Erythroblast (primary cell): ENCODE data around the gene PTGES2.

ENCODE experiments used
- GATA1 ChIP-seq: IDR thresholded peaks from 2 replicates; pipeline ENCODE4 v1.6.1; 2011; ENCODE audit warnings: low read depth, mild to moderate bottlenecking, control low read depth, low read length, moderate library complexity
- POLR2A ChIP-seq: IDR thresholded peaks from 2 replicates; pipeline ENCODE4 v1.6.1; 2011; ENCODE audit warnings: mild to moderate bottlenecking, low read length

GRCh38 chr9:128117613-128118471, 9.7 kb downstream of the PTGES2 start:
- TF ChIP-seq POLR2A: no peak
- TF ChIP-seq GATA1: no peak
